H1 (cell line): ENCODE data around the gene C12orf43. TPM values are rescaled to one million over a fixed set of nuclear protein-coding genes. Genes with fewer than 3 reads are reported as not detected.

Source experiments
- CTCF ChIA-PET: fragments of 300-600 bp; sonication (Branson Sonifier 250); formaldehyde crosslinking; loops from one replicate; lab custom pipeline; 2021; ENCODE audit not compliant: partially characterized antibody; lab: Charles Lee
- POLR2A ChIA-PET: fragments of 300-600 bp; sonication (Branson Sonifier 250); formaldehyde crosslinking; loops from one replicate; lab custom pipeline; 2021; ENCODE audit warnings: inconsistent platforms; ENCODE audit not compliant: partially characterized antibody; lab: Charles Lee
- DNase-seq, 2 experiments: peaks; one replicate each; pipeline versions ENCODE4 v3.0.0 to v3.0.0-alpha.2; 2010 to 2022; ENCODE audit warnings: low spot score in 2 of 2, low read depth in 1 of 2, mixed read lengths in 1 of 2
- FAIRE-seq: peaks from 2 replicates; lab custom pipeline; 2011; peaks lifted over from hg19 to GRCh38; lab: Jason Lieb, UNC
- H2AFZ ChIP-seq: 2 replicates; pipeline ENCODE4 v1.8.1; 2012; ENCODE audit warnings: low read length, inconsistent platforms
- H2AK5ac ChIP-seq: 2 replicates; pipeline ENCODE4 v1.6.1; 2013; ENCODE audit warnings: low read depth, low read length
- H2BK120ac ChIP-seq: replicated peaks from 2 replicates; pipeline ENCODE3; 2013; ENCODE audit warnings: low read depth, low read length, inconsistent platforms
- H2BK12ac ChIP-seq: 2 replicates; pipeline ENCODE4 v1.6.1; 2013; ENCODE audit warnings: low read depth, low read length
- H2BK15ac ChIP-seq: 2 replicates; pipeline ENCODE4 v1.6.1; 2013; ENCODE audit warnings: low read length
- H2BK20ac ChIP-seq: 2 replicates; pipeline ENCODE4 v1.6.1; 2013; ENCODE audit warnings: low read length
- H2BK5ac ChIP-seq: 2 replicates; pipeline ENCODE4 v1.6.1; 2013; ENCODE audit warnings: low read depth, low read length
- H3K14ac ChIP-seq: 2 replicates; pipeline ENCODE4 v1.6.1; 2013; ENCODE audit warnings: inconsistent platforms; ENCODE audit not compliant: insufficient read length
- H3K18ac ChIP-seq: 2 replicates; pipeline ENCODE4 v1.6.1; 2013; ENCODE audit warnings: low read length; ENCODE audit errors: extremely low read depth
- H3K23ac ChIP-seq: 2 replicates; pipeline ENCODE4 v1.6.1; 2013; ENCODE audit warnings: inconsistent platforms; ENCODE audit not compliant: insufficient read length
- H3K23me2 ChIP-seq: 2 replicates; pipeline ENCODE4 v1.6.1; 2013; ENCODE audit warnings: low read depth, low read length
- H3K27ac ChIP-seq: 2 replicates; pipeline ENCODE4 v1.6.1; 2011; ENCODE audit warnings: low read depth, low read length, inconsistent platforms
- H3K27me3 ChIP-seq, 4 experiments: replicated peaks in 1 of 4; 1 replicate in 1 of 4; 2 replicates in 3 of 4; pipeline versions ENCODE4 v1.6.1 to v1.8.1; 2011 to 2013; ENCODE audit warnings: low read length in 3 of 4, mild to moderate bottlenecking in 3 of 4, inconsistent platforms in 2 of 4, mixed read lengths in 2 of 4, moderate library complexity in 1 of 4; ENCODE audit not compliant: control insufficient read depth in 3 of 4, insufficient read depth in 3 of 4; ENCODE audit errors: extremely low read depth in 1 of 4
- H3K36me3 ChIP-seq, 4 experiments: 2 replicates each; pipeline versions ENCODE4 v1.6.1 to v1.8.1; 2011 to 2013; ENCODE audit warnings: mild to moderate bottlenecking in 4 of 4, low read length in 3 of 4, moderate library complexity in 2 of 4, control low read depth in 1 of 4, inconsistent platforms in 1 of 4; ENCODE audit not compliant: insufficient read depth in 4 of 4, control insufficient read depth in 2 of 4
- H3K4ac ChIP-seq: replicated peaks from 2 replicates; pipeline ENCODE3; 2013; ENCODE audit warnings: low read length, low read depth, mixed read lengths, inconsistent platforms; ENCODE audit not compliant: insufficient read length
- H3K4me1 ChIP-seq, 4 experiments: replicated peaks in 1 of 4; 1 replicate in 1 of 4; 2 replicates in 3 of 4; pipeline versions ENCODE4 v1.6.1 to v1.8.1; 2011 to 2013; ENCODE audit warnings: low read length in 3 of 4, inconsistent platforms in 2 of 4, mixed read lengths in 1 of 4; ENCODE audit not compliant: insufficient read depth in 4 of 4, control insufficient read depth in 3 of 4
- H3K4me2 ChIP-seq, 2 experiments: 2 replicates each; pipeline versions ENCODE4 v1.6.1 to v1.8.1; 2011 to 2013; ENCODE audit warnings: low read depth in 2 of 2, low read length in 2 of 2, control low read depth in 1 of 2, inconsistent platforms in 1 of 2, mild to moderate bottlenecking in 1 of 2; ENCODE audit not compliant: insufficient read depth in 1 of 2
- H3K4me3 ChIP-seq, 4 experiments: fragments of 200-600, 300-600 bp in 1 of 4; sonication (generic), shearing (Covaris generic), sonication (Bioruptor Twin) in 1 of 4; 2 replicates each; pipeline versions ENCODE4 v1.5.1 to v1.8.1; 2011 to 2016; ENCODE audit warnings: low read length in 4 of 4, low read depth in 3 of 4, control low read depth in 2 of 4, inconsistent platforms in 2 of 4, mild to moderate bottlenecking in 2 of 4, mixed read lengths in 1 of 4, moderate library complexity in 1 of 4; ENCODE audit not compliant: insufficient read depth in 2 of 4; ENCODE audit errors: extremely low read depth in 1 of 4
- H3K56ac ChIP-seq: replicated peaks from 2 replicates; pipeline ENCODE3; 2013; ENCODE audit warnings: low read depth, mild to moderate bottlenecking, mixed read lengths, low read length, inconsistent platforms; ENCODE audit not compliant: insufficient read length
- H3K79me1 ChIP-seq: 2 replicates; pipeline ENCODE4 v1.6.1; 2013; ENCODE audit warnings: low read depth, low read length, control low read depth
- H3K79me2 ChIP-seq, 2 experiments: 2 replicates each; pipeline versions ENCODE4 v1.6.1 to v1.8.1; 2012 to 2013; ENCODE audit warnings: low read length in 2 of 2, mild to moderate bottlenecking in 2 of 2, inconsistent platforms in 1 of 2; ENCODE audit not compliant: insufficient read depth in 2 of 2, control insufficient read depth in 1 of 2
- H3K9ac ChIP-seq, 4 experiments: replicated peaks in 1 of 4; 1 replicate in 1 of 4; 2 replicates in 3 of 4; pipeline versions ENCODE4 v1.6.1 to v1.8.1; 2011 to 2013; ENCODE audit warnings: low read depth in 3 of 4, low read length in 3 of 4, control low read depth in 2 of 4, mild to moderate bottlenecking in 2 of 4, moderate library complexity in 2 of 4, inconsistent platforms in 1 of 4; ENCODE audit errors: extremely low read depth in 1 of 4
- H3K9me3 ChIP-seq, 2 experiments: 2 replicates each; pipeline versions ENCODE4 v1.6.1 to v1.8.1; 2012 to 2013; ENCODE audit warnings: mild to moderate bottlenecking in 2 of 2, moderate library complexity in 2 of 2, control low read depth in 1 of 2, inconsistent platforms in 1 of 2, low read depth in 1 of 2, low read length in 1 of 2, mixed read lengths in 1 of 2; ENCODE audit not compliant: insufficient read depth in 2 of 2
- H4K20me1 ChIP-seq, 2 experiments: replicated peaks in 1 of 2; 2 replicates each; pipeline versions ENCODE3 to v1.8.1; 2011 to 2013; ENCODE audit warnings: inconsistent platforms in 2 of 2, low read length in 2 of 2, mild to moderate bottlenecking in 1 of 2; ENCODE audit not compliant: insufficient read depth in 2 of 2, control insufficient read depth in 1 of 2
- H4K5ac ChIP-seq: 2 replicates; pipeline ENCODE4 v1.6.1; 2013; ENCODE audit warnings: low read length, low read depth, mixed read lengths, inconsistent platforms; ENCODE audit not compliant: insufficient read length
- H4K8ac ChIP-seq: 2 replicates; pipeline ENCODE4 v1.8.0; 2013; ENCODE audit warnings: mild to moderate bottlenecking, moderate library complexity, low read length, inconsistent platforms; ENCODE audit not compliant: insufficient read depth; ENCODE audit errors: extremely low read depth
- H4K91ac ChIP-seq: replicated peaks from 2 replicates; pipeline ENCODE3; 2013; ENCODE audit warnings: low read length, mixed read lengths, inconsistent platforms; ENCODE audit not compliant: insufficient read length
- ATF2 ChIP-seq: IDR thresholded peaks from 2 replicates; pipeline ENCODE4 v1.6.1; 2012; ENCODE audit warnings: low read length, inconsistent platforms
- CEBPB ChIP-seq: IDR thresholded peaks from 2 replicates; pipeline ENCODE4 v1.6.1; 2012; ENCODE audit warnings: low read depth, low read length
- EZH2 ChIP-seq: fragments of 200-600 bp; sonication (generic); IDR thresholded peaks from 2 replicates; pipeline ENCODE4 v1.7.1; 2012; ENCODE audit warnings: low read depth, mild to moderate bottlenecking, moderate library complexity, low read length, inconsistent platforms; ENCODE audit not compliant: severe bottlenecking
- HDAC2 ChIP-seq, 2 experiments: fragments of 300-600 bp in 1 of 2; sonication (generic) in 1 of 2; IDR thresholded peaks; 2 replicates each; pipeline ENCODE4 v1.6.1; 2011 to 2012; ENCODE audit warnings: low read depth in 2 of 2, low read length in 2 of 2, mild to moderate bottlenecking in 2 of 2, moderate library complexity in 2 of 2, borderline replicate concordance in 1 of 2, inconsistent platforms in 1 of 2
- JUND ChIP-seq: IDR thresholded peaks from 2 replicates; pipeline ENCODE4 v1.6.1; 2011; ENCODE audit warnings: mild to moderate bottlenecking, improper control_type of control experiment, low read length
- RAD21 ChIP-seq, 2 experiments: IDR thresholded peaks in 1 of 2; conservative IDR thresholded peaks in 1 of 2; 2 replicates each; pipeline ENCODE4 v1.6.1; 2011; ENCODE audit warnings: low read depth in 2 of 2, low read length in 2 of 2, improper control_type of control experiment in 1 of 2, inconsistent platforms in 1 of 2, mild to moderate bottlenecking in 1 of 2, moderate library complexity in 1 of 2
- SIRT6 ChIP-seq: IDR thresholded peaks from one replicate; pipeline ENCODE4 v1.7.1; 2012; ENCODE audit warnings: low read length, inconsistent platforms
- SIX5 ChIP-seq: IDR thresholded peaks from 2 replicates; pipeline ENCODE4 v1.6.1; 2011; ENCODE audit warnings: mild to moderate bottlenecking, low read depth, low read length
- TAF7 ChIP-seq: optimal IDR thresholded peaks from 2 replicates; pipeline ENCODE3; 2011; ENCODE audit warnings: low read depth, mild to moderate bottlenecking, inconsistent platforms, low read length, moderate library complexity, borderline replicate concordance
- YY1 ChIP-seq: IDR thresholded peaks from 2 replicates; pipeline ENCODE4 v1.6.1; 2011; ENCODE audit warnings: low read depth, mild to moderate bottlenecking, low read length
- WGBS, 2 experiments: shearing (Covaris generic) in 1 of 2; methylation state at CpG; one replicate each; pipeline versions ENCODE4 v1.1.6 to v1.1.7; 2013 to 2015; ENCODE audit warnings: low lambda C conversion rate in 2 of 2, mixed read lengths in 2 of 2, inconsistent platforms in 1 of 2, low coverage in 1 of 2, missing lambda C conversion rate in 1 of 2; ENCODE audit not compliant: insufficient replicate concordance in 2 of 2, insufficient coverage in 1 of 2, insufficient read length in 1 of 2; ENCODE audit errors: extremely low coverage in 1 of 2, missing lambda C conversion rate in 1 of 2; 5-methylcytosine and 5-hydroxymethylcytosine counted together
- polyA plus RNA-seq, 7 experiments: library from polyadenylated mRNA; depleted of rRNA in 3 of 7; stranded (reverse) in 5 of 7; unstranded in 2 of 7; fragments of >200 nt in 5 of 7; fragments of 200-250 nt in 2 of 7; gene quantifications; 1 replicate in 5 of 7; 2 replicates in 1 of 7; 4 replicates in 1 of 7; pipeline versions ENCODE4 v1.2.1 to v1.2.3, GENCODE V29; 2011 to 2013; ENCODE audit warnings: missing spikeins in 2 of 7, mixed read lengths in 2 of 7
- total RNA-seq: library from RNA; stranded (reverse); fragmentation: NEBNext Ultra II Directional; extraction: Animal tissue kit (Norgen Biotek cat#: 25700); gene quantifications from 2 replicates; pipeline ENCODE4 v1.2.1, GENCODE V29; 2021

C12orf43 gene
- total and polyA plus RNA-seq, 2 of the 8 experiments (the other 6 are each of a cell fraction or from before 2014, with no cell fraction given), result 9.2 to 22.3 TPM

- 94% methylated on average over 16 of the region's 16 CpGs; no CpG with 5 or more reads in 1 of the 2 experiments for WGBS, 2 experiments
- no peak overlapping the region for H4K8ac ChIP-seq
- H2AFZ ChIP-seq, result no peak overlapping the region
- H4K20me1 ChIP-seq, result peaks cover 0 to 3% of the 10 kb centered on the region in 2 experiments
- H3K23ac ChIP-seq, result no peak overlapping the region
- no peaks in the 10 kb centered on the region for H3K27me3 ChIP-seq
- H2AK5ac ChIP-seq, result no peak overlapping the region
- no peak overlapping the region for H2BK5ac ChIP-seq
- H3K18ac ChIP-seq, result no peak overlapping the region
- no peak for DNase-seq
- H3K79me2 ChIP-seq, result no peaks in the 10 kb centered on the region
- H3K79me1 ChIP-seq, result no peaks in the 10 kb centered on the region
- H3K4ac ChIP-seq, result no peak overlapping the region
- peaks cover 2% of the 10 kb centered on the region; the same call in 1 of the 2 replicates for H3K23me2 ChIP-seq
- TF ChIP-seq SIRT6, result no peak
- TF ChIP-seq YY1, result no peak
- no peak for TF ChIP-seq ATF2
- TF ChIP-seq JUND, result no peak
- TF ChIP-seq CEBPB, result no peak
- TF ChIP-seq EZH2, result no peak
- no peak for TF ChIP-seq TAF7
- TF ChIP-seq HDAC2 (IDR thresholded peaks at IDR 0.05; ENCODE audit: borderline replicate concordance in 1 of 2, low read depth in 2 of 2, low read length in 2 of 2), result no peak
- TF ChIP-seq SIX5, result no peak
- no peak for TF ChIP-seq RAD21 (IDR thresholded peaks at IDR 0.05 in 1 of 2, conservative IDR thresholded peaks at IDR 0.05 in 1 of 2; ENCODE audit: low read depth in 2 of 2, low read length in 2 of 2)
- TF ChIP-seq, all 59 proteins: peak for 0
- no peak overlapping the region for H2BK12ac ChIP-seq
- POLR2A ChIA-PET, result interaction anchor here (0.7 to 1.4 kb wide), 6 partner anchors 14 to 55 kb away, joined by 3 to 5 read pairs (median 4); partner anchors contain the start of gene C12orf43
- no peak overlapping the region for H2BK15ac ChIP-seq
- H3K4me2 ChIP-seq, result no peak overlapping the region
- no peak overlapping the region for H3K27ac ChIP-seq
- no peak overlapping the region for H3K14ac ChIP-seq
- CTCF ChIA-PET, result interaction anchor here (0.7 to 5.7 kb wide), 12 partner anchors 9 to 419 kb away, joined by 3 to 40 read pairs (median 4); partner anchors contain the start of genes C12orf43 and HNF1A
- peaks cover 2 to 6% (median 3%) of the 10 kb centered on the region in 4 experiments; a peak in 6 of 7 replicates for H3K4me1 ChIP-seq
- no peak overlapping the region for H4K5ac ChIP-seq
- H4K91ac ChIP-seq, result no peak overlapping the region
- H3K56ac ChIP-seq, result no peak overlapping the region
- H3K4me3 ChIP-seq, result no peak overlapping the region
- peaks cover 11 to 23% (median 14%) of the 10 kb centered on the region in 4 experiments for H3K36me3 ChIP-seq
- no peak overlapping the region for H2BK120ac ChIP-seq
- FAIRE-seq, result no peak
- H2BK20ac ChIP-seq, result no peak overlapping the region
- H3K9me3 ChIP-seq, result no peaks in the 10 kb centered on the region
- no peak overlapping the region for H3K9ac ChIP-seq
These were observed 14.3 kb downstream of the C12orf43 start for GRCh38 chr12:121001841-121002483.
